Lung microvascular endothelial cell (primary cell): ENCODE data around the gene SLC27A5. TPM values are rescaled to one million over a fixed set of nuclear protein-coding genes. Genes with fewer than 3 reads are reported as not detected.
A peak's percentile ranks its signal among the peaks of the same experiment; 100 is the strongest.
"Not testable (repeated sequence)": the region's sequence is repeated elsewhere in the genome, so short reads cannot be mapped to it uniquely, and the experiment has no call there.

ENCODE experiments used
- DNase-seq, 2 donors: peaks; one replicate each; pipeline versions ENCODE4 v3.0.0 to v3.0.0-alpha.2; 2010; ENCODE audit warnings: low read depth in 2 of 2
- total RNA-seq: library from RNA; depleted of rRNA; stranded (reverse); fragments of >200 nt; gene quantifications from 2 replicates; pipeline ENCODE4 v1.2.1, GENCODE V29; 2014

SLC27A5 gene
- total RNA-seq, 1 donor from 2014 or later: 8.1 TPM

DNA sequence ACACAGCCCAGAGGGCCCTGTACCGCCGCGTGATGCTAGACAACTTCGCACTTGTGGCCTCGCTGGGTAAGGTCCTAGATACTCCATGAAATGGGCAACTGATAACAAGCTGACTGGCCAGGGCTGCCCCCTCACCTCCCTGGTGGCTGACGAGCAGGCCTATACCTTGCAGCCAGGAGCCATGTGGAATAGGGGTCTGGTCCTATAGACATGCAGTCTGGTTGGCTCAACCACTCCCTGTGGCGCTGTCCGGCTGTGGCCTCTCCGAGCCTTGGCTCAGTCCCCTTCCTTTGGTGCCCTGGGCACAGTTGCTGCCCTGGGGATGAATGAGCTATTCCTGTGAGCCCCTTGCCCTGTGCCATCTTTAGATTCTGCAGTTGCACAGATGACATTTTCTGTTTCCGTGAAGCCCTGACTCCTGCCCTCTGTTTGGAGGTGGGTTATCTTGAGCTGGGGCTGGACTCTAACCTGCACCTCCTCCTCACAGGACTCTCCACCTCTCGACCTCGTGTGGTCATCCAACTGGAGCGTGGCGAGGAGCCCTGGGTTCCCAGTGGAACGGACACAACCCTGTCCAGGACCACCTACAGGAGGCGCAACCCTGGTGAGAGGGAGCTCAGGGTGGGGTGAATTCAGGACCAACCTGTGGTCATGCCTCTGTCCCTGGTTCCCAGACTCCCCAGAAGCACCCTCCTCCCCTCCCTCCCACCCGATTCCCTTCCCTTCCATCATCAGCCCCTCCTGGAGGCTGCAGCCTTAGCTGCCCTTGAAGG, 42.4 kb downstream of the SLC27A5 start:
- no peak for DNase-seq

DNA sequence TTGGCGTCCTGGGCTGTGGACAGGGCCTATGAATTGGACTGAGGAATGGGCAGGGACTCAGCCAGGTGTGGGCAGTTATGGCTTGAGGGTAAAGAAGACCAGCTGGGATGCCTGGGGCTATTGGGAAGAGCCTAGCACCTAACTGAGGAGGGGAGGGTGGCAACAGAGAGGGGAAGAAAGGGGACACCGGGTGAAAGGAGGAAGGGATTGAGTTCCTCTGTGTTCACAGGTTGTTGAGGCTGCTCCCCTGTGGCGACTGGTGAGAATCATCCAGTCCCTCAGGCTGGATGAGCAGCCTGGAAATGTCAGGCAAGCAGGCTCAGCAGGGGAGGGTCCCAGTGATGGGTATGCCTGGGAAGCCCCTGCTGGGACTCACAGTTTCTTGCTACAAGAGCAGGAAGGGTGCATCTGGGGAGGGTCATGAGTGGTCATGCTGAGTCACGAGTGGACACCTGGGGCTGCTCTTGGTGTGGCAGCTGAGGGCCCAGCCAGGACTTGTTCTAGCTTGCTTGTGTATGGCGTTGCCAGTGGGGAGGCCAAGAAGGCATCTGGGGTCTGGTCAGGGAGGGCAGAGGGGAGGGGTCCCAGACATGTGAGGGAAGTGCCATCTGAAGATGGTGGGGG, 43.5 kb downstream of the SLC27A5 start:
- DNase-seq: no peak

- peak; percentile 97 to 99 for DNase-seq
Measured at GRCh38 chr19:58466760-58467589, 44.8 kb downstream of the SLC27A5 start, which contains the start of gene ZNF324. TSS of gene ZNF324 (plus strand) at chr19:58467080. CDS start at chr19:58469186, 2,106 bp downstream.

GRCh38 chr19:58466089-58466759, 45.6 kb downstream of the SLC27A5 start:
- no peak for DNase-seq

GRCh38 chr19:58460039-58460438, 51.8 kb downstream of the SLC27A5 start:
- no peak for DNase-seq

- DNase-seq: no peak
Measured at GRCh38 chr19:58456111-58456510, 55.7 kb downstream of the SLC27A5 start.

DNA sequence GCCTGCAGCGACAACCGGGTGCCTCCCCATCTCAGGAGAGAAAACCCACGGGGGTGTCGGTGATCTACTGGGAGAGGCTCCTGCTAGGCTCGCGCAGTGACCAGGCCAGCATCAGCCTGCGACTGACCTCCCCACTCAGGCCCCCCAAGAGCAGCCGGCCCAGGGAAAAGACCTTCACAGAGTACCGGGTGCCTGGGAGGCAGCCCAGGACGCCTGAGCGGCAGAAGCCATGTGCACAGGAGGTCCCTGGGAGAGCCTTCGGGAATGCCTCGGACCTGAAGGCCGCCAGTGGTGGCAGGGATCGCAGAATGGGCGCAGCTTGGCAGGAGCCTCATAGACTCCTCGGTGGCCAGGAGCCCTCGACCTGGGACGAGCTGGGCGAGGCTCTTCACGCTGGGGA, 56.5 kb downstream of the SLC27A5 start:
- no peak for DNase-seq

- no peak for DNase-seq
Measured at GRCh38 chr19:58453743-58454142, 58.0 kb downstream of the SLC27A5 start.

DNA sequence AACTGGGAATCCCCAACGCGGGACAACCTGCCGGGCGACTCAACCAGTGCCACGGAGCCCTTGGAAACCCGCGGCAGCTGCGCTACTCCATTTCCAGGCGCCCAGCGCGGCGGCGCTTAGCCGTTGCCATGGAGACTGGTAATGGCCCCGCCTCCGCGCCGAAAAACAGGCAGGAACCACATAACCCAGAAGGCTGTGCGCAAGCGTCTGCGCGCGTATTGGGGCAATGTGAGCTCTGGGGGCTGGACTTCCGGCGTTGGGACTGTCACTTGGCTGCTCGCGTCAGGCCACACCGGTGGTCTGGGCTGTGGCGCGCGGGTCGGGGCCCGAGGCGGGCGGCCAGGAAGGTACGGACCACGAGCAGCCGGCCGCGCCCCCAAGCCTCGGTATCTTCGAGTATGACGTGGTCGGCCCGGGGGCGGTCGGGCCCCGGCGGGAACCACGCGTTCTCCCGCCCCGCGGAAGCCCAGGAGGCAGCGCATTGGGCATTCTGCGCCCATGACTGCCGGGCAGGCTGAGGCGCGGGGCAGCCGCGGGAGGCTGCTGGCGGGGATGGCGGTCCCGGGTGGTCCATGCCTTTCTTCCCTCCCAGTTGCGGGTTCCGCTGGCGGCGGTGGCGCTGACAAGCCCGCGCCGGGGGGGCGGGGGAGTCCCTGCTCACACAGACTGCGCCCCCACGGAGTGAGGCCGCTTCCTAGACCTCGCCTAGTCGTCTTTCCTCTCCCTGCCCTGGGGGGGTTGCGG, 60.3 kb downstream of the SLC27A5 start, which contains the start of gene ZNF324B:
TSS of gene ZNF324B (plus strand) at position 265 of the 744 bp plus-strand sequence. CDS start 2,080 bp downstream, outside the sequence.
- peak; percentile 96 to 97 for DNase-seq

DNA sequence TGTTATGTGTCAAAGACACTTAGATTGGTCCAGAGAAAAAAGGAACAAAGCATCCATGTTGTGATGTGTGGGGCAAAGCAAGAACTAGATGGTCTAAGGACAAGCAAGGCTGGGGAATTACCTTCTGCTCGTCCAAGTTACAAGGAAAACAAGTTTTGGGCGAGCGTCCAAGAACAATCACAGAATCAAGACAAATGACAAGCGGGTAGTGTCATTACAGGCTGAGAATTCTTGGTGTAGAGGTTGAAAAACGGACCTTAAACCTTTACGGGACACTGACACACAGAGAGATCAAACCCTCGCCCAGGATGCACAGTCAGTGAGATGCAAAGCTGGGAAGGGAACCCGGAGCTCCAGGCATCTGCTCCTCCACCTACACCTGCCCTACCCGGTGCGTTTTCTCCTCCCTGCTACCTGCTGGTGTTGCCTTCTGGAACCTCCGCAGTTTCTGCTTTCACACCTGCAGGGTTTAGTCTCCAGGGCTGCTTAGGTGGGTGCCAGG, 60.9 kb downstream of the SLC27A5 start:
- peak in 1 of 2 donors; percentile 15 for DNase-seq

- not testable (repeated sequence) for DNase-seq
Measured at GRCh38 chr19:58449980-58450379, 61.8 kb downstream of the SLC27A5 start.

DNA sequence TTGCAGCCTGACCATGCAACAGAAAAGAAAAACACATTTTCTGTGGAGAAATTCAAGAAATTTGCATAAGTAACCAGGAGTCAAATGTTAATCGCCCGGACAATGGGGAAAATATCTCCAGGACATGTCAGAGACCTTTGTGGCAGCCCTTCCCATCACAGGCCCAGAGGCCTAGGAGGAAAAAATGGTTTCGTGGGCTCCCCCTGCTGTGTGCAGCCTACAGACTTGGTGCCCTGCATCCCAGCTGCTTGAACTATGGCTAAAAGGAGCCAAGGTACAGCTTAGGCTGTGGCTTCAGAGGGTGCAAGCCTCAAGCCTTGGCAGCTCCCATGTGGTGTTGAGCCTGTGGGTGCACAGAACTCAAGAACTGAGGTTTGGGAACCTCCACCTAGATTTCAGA, 62.9 kb downstream of the SLC27A5 start:
- not testable (repeated sequence) for DNase-seq

Other genes with a start within 250 kb of the SLC27A5 start
- gene ZNF8, start 233.0 kb downstream of the SLC27A5 start, total RNA-seq: 2.6 and 4.2 TPM in 2 replicates
- gene ERVK3-1, start 206.6 kb downstream of the SLC27A5 start, total RNA-seq: 11.1 and 19.4 TPM in 2 replicates
- gene ZSCAN22, start 185.0 kb downstream of the SLC27A5 start, total RNA-seq: 1.3 and 2.0 TPM in 2 replicates
- gene A1BG, start 158.5 kb downstream of the SLC27A5 start, total RNA-seq: 2.0 and 4.6 TPM in 2 replicates
- 0.65 and 0.99 TPM in 2 replicates for gene ZNF497, start 149.2 kb downstream of the SLC27A5 start, total RNA-seq
- gene ZNF837, start 131.0 kb downstream of the SLC27A5 start, total RNA-seq: 0.87 and 1.6 TPM in 2 replicates
- 2,255 and 2,472 TPM in 2 replicates for gene RPS5, start 124.7 kb downstream of the SLC27A5 start, total RNA-seq
- gene RNF225, start 116.3 kb downstream of the SLC27A5 start, total RNA-seq: not detected in 2 replicates
- 5.9 and 9.1 TPM in 2 replicates for gene ZNF584, start 103.3 kb downstream of the SLC27A5 start, total RNA-seq
- gene ZNF132, start 71.8 kb downstream of the SLC27A5 start, total RNA-seq: 4.1 and 6.9 TPM in 2 replicates
- gene ZNF324B, start 60.4 kb downstream of the SLC27A5 start, total RNA-seq: 4.8 and 7.1 TPM in 2 replicates
- 7.6 and 11.9 TPM in 2 replicates for gene ZNF324, start 44.9 kb downstream of the SLC27A5 start, total RNA-seq
- gene ZNF446, start 35.6 kb downstream of the SLC27A5 start, total RNA-seq: 3.0 and 3.1 TPM in 2 replicates
- gene ZBTB45, start 7.8 kb upstream of the SLC27A5 start, total RNA-seq: 3.7 and 5.0 TPM in 2 replicates
- 275 and 278 TPM in 2 replicates for gene TRIM28, start 32.1 kb upstream of the SLC27A5 start, total RNA-seq
- 86.1 and 93.5 TPM in 2 replicates for gene CHMP2A, start 43.1 kb upstream of the SLC27A5 start, total RNA-seq
- 50.1 and 66.7 TPM in 2 replicates for gene UBE2M, start 46.6 kb upstream of the SLC27A5 start, total RNA-seq
- 5.4 and 7.5 TPM in 2 replicates for gene MZF1, start 61.3 kb upstream of the SLC27A5 start, total RNA-seq